Fibroblast of peridontal ligament (primary cell): ENCODE data around the gene AZU1.
"Not testable (repeated sequence)": the region's sequence is repeated elsewhere in the genome, so short reads cannot be mapped to it uniquely, and the experiment has no call there.

Experiments used
- DNase-seq: peaks from one replicate; pipeline ENCODE4 v3.0.0-alpha.2; 2010; ENCODE audit errors: extremely low read depth

Gene AZU1

GRCh38 chr19:810077-810855 lies 17.4 kb upstream of the AZU1 start:
- DNase-seq, result no peak

DNA sequence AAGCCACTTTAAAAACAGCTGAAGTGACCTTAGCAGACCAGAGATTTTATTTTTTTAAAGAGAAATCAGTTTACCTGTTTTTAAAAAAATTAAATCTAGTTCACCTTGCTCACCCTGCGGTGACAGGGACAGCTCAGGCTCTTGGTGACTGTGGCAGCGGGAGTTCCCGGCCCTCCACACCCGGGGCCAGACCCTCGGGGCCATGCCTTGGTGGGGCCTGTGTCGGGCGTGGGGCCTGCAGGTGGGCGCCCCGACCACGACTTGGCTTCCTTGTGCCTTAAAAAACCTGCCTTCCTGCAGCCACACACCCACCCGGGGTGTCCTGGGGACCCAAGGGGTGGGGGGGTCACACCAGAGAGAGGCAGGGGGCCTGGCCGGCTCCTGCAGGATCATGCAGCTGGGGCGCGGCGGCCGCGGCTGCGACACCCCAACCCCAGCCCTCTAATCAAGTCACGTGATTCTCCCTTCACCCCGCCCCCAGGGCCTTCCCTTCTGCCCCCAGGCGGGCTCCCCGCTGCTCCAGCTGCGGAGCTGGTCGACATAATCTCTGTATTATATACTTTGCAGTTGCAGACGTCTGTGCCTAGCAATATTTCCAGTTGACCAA lies 16.7 kb upstream of the AZU1 start:
- no peak for DNase-seq

DNA sequence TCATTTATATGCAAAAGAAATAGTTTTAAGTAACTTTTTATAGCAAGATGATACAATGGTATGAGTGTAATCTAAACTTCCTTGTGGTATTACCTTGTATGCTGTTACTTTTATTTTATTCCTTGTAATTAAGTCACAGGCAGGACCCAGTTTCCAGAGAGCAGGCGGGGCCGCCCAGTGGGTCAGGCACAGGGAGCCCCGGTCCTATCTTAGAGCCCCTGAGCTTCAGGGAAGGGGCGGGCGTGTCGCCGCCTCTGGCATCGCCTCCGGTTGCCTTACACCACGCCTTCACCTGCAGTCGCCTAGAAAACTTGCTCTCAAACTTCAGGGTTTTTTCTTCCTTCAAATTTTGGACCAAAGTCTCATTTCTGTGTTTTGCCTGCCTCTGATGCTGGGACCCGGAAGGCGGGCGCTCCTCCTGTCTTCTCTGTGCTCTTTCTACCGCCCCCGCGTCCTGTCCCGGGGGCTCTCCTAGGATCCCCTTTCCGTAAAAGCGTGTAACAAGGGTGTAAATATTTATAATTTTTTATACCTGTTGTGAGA lies 16.1 kb upstream of the AZU1 start:
- no peak for DNase-seq

DNA sequence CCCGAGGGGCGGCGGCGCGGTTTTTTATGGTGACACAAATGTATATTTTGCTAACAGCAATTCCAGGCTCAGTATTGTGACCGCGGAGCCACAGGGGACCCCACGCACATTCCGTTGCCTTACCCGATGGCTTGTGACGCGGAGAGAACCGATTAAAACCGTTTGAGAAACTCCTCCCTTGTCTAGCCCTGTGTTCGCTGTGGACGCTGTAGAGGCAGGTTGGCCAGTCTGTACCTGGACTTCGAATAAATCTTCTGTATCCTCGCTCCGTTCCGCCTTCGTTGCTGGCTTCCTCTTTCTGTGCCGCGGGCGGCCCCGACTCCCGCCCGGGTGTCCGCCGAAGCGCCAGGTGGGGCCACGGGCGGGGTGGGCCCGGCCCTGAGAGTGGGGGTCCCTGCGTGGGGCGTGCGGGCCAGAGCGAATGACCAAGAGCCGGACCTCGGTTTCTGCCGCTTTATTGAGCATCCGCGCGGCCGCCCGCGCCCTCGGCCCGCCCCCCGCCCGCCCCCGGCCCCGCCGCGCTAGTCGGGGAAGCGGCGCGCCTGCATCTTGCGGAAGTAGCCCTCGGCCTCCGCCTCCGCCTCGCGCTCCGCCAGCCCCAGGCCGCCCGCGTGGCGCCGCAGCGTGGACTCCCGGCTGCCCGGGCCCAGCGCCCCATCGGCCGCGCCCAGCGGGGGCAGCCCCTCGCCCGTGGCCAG lies 15.4 kb upstream of the AZU1 start:
- DNase-seq, result no peak

GRCh38 chr19:812747-813218 lies 14.9 kb upstream of the AZU1 start:
- DNase-seq, result no peak

GRCh38 chr19:813219-814151 lies 14.2 kb upstream of the AZU1 start:
- DNase-seq, result no peak

GRCh38 chr19:814152-815078 lies 13.2 kb upstream of the AZU1 start:
- no peak for DNase-seq

DNA sequence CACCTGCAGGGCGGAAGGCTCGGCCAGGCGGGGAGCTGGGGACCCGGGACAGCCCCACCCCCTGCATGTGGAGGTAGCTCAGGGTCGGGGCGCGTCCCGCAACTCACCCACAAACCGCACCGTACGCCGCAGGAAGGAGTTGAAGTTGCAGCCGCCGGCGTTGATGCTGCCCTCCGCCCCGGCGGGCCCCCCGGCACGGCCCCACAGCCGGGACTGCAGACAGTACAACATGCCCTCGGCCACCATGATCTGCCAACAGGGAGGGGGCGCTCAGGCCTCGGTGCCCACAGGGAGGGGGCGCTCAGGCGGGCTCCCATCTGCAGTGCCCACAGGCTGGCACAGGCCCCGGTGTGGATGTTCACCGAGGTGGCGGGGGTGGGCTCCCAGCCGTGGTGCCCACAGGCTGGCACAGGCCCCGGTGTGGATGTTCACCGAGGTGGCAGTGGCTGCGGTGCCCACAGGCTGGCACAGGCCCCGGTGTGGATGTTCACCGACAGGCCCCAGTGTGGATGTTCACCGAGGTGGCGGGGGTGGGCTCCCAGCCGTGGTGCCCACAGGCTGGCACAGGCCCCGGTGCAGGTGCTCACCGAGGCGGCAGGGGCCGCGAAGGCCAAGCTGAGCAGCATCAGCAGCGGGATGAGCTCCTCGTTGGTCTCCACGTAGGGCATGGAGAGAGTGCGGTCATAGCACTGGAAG lies 12.4 kb upstream of the AZU1 start:
- DNase-seq, result no peak

DNA sequence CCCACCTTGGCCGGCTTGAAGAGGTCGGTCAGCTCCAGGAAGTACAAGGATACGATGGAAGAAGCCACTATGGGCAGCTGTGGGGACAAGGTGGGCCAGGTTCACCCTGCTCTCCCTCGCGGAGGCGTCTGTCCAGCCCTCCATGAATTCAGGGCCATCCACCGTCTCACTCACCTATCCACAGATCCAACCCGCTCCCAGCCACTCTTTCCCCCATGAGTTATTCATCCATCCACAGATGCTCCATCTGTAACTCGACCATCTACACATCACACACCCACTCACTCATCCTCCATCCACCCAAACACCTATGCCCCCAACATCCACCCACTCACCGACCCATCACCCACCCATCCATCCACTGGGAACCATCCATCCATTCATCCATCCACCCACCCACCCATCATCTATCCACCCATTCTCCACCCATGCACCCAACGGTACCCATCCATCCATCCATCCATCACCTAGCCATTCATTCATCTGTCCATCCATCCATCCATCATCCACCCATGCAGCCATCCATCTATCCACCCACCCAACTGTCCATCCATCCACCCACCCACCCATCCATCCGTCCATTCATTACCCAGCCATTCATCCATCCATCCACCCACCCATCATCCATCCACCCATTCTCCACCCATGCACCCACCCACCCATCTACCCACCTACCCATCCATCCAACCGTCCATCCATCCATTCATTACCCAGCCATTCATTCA lies 11.7 kb upstream of the AZU1 start:
- no peak for DNase-seq

GRCh38 chr19:816500-816857 lies 11.2 kb upstream of the AZU1 start:
- DNase-seq, result no peak

- not testable (repeated sequence) for DNase-seq
These were observed 7.4 kb upstream of the AZU1 start for GRCh38 chr19:820212-820611.

DNA sequence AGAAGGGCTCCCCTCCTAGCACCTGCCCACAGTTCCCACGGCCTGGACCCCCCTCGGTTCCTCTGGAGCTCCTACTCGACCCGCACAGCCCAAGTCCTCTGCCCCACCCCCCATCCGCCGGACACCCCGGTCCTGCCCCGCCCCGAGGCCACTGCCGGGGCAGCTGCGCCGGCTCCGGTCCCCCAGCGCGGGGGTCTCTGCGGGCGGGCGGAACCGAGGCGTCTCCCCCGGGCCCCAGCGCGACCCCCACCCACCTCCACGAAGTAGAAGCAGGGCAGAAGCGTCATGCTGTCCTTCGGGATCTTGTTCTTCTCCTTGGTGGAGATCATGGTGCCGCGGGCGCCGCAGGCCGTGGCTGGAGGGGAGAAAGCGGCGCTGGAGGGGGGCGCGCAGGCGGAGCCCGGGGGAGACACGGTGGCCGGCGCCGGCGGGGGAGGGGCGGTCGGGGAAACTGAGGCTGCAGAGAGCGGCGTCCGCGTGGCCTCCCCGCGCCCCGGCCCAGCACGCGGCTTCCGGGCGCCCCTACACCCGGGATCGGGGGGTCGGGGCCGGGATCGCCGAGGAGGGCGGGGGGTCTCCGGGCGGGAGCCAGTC lies 6.3 kb upstream of the AZU1 start:
- DNase-seq, result no peak

- no peak for DNase-seq
These were observed 5.7 kb upstream of the AZU1 start, which contains the start of gene PLPPR3 for GRCh38 chr19:821825-822503. PLPPR3 (minus strand) TSS chr19:821955; CDS start chr19:821559, 396 bp downstream.

- DNase-seq, result no peak
These were observed 4.0 kb upstream of the AZU1 start for GRCh38 chr19:823565-824121.

DNA sequence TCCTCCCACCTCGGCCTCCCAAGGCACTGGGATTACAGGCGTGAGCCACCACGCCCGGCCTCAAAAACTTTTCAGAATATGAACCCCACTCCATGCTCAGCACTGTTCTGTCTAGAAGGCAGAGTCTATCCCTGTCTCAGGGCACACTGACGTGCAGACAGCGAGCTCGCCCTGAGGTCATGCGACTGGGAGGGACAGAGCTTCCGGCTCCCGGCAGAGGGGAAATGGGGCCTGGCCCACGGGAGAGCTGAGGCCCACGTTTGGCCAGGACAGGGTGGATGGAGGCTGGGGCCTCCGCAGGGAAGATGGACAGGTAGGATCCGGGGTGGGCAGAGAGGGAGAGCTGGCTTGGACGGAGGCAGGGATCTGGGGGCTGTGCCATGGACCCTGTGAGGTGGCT lies 2.8 kb upstream of the AZU1 start:
- DNase-seq, result no peak

- no peak for DNase-seq
These were observed 1.6 kb upstream of the AZU1 start for GRCh38 chr19:825897-826644.

DNA sequence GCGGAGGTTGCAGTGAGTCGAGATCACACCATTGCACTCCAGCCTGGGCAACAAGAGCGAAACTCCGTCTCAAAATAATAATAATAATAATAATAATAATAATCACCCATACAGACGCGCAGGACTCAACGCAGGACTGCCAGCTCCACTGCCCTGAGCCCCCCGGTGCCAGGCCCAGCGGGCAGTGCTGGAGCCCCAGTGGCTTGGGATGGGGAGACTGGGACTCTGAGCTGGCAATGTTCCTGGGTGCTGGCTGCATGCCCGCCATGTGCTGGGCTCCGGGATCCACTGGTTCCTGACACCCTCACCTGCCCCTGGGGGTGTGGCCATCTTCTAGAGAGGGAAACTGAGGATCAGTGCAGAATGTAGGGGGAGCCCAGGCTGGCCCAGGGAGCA lies 325 bp upstream of the AZU1 start:
- no peak for DNase-seq
